Ureter (tissue), 1 donor: ENCODE data around the gene TMEM40. TPM values are rescaled to one million over a fixed set of nuclear protein-coding genes. Genes with fewer than 3 reads are reported as not detected.
"Not testable (repeated sequence)": the region's sequence is repeated elsewhere in the genome, so short reads cannot be mapped to it uniquely, and the experiment has no call there.

Source experiments
- DNase-seq: peaks from one replicate; pipeline ENCODE4 v3.0.0-alpha.2; 2020; ENCODE audit warnings: low spot score
- total RNA-seq: library from RNA; stranded (reverse); gene quantifications from one replicate; pipeline ENCODE4 v1.2.4, GENCODE V29; 2023
- donor health status: DM: yes; HTN: yes; CAD: no.

Gene TMEM40
- total RNA-seq, 1 donor from 2014 or later = 63.3 TPM

DNA sequence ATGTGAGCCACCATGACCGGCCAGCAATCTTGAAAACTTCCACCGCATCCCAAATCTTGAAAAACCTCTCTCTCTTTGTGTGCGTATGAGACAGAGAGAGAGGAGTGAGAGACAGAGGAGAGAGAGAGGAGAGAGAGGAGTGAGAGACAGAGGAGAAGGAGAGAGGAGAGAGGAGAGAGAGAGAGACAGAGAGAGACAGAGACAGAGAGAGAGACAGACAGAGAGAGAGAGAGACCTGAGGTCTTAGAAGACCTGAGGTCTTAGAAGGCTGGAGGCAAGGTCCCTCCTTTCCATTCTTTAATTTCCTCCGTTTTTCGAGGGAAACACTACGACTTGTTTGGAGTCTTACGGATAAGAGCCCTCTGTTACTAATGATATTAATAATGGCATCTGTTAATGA lies 39.5 kb downstream of the TMEM40 start:
- DNase-seq = no peak

DNA sequence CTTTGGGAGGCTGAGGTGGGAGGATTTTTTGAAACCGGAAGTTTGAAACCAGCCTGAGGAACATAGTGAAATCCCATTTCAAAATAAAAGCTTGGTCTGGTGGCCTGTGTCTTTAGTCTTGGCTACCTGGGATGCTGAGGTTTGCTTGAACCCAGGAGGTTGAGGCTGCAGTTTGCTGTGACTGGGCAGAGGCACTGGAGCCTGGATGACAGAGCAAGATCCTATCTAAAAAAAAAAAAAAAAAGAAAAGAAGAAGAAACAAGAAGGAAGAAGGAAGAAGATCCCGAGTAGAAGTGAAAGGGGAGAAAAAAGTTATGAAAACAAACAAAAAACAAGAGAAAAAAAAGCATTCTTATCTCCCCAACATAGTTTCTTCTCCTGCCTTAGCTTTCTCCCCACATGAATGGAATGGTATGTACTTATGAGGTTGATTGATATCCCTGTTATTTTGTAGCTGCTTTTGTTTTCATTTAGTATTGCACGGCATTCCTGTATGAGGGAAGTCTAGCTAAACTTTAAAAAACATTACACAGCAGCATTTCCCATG lies 42.4 kb downstream of the TMEM40 start:
- no peak for DNase-seq

DNA sequence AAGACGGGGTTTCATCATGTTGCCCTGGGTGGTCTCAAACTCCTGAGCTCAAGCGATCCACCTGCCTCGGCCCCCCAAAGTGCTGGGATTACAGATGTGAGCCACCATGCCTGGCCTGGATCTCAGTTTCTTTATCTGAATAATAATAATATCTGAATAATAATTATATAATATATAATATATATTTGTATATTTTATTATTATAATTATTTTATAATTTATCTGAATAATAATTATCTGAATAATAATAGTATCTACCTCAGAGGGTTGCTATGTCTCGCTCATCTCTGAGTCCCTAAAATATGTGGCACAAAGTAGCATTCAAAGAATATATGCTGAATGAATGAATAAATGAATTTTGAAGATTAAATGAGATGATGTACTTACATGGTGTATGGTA lies 44.8 kb downstream of the TMEM40 start:
- no peak for DNase-seq

DNA sequence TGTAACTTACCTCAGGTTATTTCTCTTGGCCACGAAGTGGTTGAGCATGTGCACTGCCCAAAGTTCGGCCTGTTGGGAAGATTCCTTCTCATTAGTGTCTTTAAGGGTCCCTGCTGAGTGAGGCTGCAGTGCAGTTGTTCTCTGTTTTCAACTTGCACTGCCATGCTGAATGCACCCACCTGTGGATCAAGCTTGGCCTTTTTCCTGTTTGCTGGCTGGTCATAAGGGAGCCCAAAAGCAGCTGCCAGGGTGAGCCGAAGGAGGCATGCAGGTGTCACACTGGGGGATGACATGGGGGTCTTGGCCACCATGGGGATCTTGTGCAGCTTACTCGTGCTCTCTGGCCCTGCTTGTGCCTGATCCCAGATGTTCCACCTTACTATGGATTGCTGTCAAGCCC lies 49.0 kb downstream of the TMEM40 start:
- no peak for DNase-seq

DNA sequence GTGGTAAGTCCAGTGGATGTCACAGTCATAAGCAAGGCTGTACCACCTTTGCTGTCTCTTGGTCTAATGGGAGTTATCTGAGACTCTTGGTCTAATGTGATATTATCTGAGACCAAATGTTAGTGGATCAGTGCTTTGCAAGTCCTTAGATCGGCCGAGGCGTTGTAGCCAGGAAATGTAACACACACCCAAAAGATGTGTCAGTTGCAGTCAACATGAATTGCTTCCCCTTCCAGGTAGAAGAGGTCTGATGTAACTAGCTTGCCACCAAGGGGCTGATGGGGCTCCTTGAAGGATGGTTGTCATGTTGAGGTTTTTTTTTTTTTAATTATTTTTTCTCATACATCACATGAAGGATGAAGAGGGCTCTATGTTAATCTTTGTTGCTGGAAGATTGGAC lies 49.7 kb downstream of the TMEM40 start:
- DNase-seq = no peak

DNA sequence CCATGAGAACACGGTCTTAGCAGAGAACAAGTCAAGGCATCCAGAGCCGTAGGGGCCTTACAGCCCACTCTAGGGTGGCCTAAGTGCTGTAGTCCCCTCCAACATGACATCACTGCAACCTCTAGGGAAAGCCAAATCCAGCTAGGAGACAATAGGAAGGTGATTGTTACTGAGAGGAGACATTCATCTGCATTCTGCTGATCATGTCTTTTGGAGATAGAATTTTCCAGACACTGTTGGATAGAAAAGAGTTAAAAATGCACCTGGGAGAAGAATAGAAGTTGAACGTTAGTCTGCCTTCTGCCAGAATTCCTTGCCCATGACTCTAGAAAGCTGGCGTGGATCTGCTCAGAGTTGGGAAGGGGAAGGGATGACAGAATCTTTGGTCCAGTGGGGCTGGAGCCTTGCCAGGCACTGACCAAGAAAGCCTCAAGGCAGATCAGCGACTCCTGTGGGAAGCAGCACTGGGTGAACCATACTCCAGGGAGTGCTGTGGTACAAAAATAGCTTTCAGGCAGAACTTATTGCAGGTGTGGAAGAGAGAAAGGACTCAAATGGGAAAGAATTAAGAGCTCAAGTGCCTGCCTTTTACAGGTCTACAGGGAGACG lies 50.4 kb downstream of the TMEM40 start:
- DNase-seq = no peak

DNA sequence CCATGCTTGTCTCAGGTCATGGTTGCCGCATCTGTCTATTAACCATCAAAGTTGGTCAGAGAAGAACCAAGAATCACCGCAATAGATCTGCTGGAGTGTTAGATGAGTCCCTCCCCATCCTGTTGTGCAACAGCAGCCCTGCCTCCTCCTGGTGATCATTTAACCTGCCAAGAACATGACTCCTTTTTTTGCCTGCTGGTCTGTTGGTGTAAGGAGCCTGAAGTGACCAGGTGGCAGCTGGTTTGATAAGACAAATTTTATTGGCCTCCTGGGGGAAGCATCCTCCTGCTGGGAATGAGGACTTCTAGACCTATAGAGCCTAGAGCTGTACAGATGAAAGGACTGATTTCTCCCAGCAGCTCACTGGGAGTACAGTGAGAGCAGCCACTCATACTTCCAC lies 51.6 kb downstream of the TMEM40 start:
- DNase-seq = no peak

DNA sequence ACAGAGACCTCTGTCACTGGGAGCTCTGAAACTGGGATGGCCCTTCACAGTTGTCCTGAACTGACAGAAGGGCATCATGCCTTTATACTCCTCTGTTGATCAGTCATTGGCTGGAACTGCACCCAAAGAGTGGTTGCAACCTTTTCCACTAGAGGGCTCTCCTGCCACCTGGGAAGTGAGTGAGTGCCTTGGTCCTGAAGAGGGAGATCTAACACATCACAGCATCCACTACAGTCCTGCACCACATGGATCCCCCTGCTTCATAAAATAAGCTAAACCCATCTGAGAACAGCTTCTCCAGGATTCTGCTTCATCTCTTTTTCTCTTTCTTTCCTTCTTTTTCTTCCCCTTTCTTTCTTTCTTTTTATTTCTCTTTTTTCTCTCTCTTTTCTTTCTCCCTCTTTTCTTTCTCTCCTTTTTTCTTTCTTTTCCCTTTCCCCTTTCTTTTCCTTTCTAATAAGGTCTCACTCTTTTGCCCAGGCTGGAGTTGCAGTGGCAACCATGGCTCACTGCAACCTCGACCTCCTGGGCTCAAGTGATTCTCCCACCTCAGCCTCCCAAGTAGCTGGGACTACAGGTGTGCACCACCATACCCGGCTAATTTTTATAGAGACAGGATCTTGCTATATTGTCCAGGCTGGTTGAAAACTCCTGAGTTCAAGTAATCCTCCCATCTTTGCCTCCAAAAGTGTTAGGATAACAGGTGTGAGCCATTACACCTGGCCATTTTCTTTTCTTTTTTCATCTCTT lies 52.4 kb downstream of the TMEM40 start:
- peak; percentile 59 for DNase-seq

DNA sequence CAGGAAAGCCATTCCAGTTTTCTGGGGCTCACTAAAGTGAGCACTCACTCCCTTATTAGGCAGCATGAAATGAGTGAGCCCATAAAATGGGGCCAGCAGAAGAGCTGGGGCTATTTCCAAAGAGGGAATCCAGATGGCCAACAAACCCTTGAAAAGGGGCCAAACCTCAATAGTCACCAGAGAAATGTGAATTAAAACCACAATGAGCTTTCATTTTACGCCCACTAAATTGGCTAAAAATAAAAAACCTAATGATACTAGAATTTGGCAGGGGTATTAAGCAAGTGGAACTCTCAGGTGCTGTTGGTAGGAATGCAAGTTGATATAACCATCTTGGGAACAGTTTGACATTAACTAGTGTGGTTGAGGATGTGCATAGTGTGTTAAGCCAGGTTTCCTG lies 53.1 kb downstream of the TMEM40 start:
- DNase-seq = no peak

DNA sequence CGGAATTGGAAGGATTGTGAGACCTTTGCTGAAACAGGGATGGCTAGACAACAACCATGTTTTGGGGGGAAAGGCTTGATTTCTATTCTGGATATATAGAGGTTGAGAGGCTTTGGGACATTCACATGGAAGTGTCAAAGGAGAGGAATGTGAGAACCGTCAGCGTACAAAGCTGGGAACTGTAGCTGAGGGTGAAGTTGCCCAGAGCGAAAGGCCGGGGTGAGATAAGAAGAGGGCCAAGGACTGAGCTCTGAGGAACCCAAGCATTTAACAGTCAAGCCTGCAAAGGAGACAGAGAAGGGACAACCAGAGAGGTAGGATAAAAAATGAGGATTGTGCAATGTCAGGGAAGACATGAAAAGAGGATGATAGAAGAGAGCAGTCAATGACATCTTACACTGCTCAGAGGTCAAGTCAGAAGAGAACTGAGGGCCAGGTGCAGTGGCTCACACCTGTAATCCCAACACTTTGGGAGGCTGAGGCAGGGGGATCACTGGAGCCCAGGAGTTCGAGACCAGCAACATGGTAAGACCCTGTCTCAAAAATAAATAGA lies 53.6 kb downstream of the TMEM40 start:
- DNase-seq = no peak

DNA sequence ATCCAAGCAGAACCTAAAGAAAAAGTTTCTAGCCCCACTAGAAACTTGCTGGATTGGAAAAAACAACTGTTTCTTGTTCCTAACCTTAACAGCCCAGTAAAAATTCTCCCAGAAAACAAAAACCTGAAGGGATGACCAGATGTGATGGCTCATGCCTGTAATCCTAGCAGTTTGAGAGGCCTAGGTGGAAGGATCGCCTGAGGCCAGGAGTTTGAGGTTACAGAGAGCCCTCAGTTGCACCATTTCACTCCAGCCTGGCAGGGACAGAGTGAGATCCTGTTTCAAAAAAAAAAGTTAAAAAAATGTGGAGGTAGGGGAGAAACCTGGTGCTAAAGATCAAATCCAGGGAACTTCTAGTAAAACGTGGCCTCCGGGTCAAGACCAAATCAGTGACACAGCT lies 56.6 kb downstream of the TMEM40 start:
- no peak for DNase-seq

DNA sequence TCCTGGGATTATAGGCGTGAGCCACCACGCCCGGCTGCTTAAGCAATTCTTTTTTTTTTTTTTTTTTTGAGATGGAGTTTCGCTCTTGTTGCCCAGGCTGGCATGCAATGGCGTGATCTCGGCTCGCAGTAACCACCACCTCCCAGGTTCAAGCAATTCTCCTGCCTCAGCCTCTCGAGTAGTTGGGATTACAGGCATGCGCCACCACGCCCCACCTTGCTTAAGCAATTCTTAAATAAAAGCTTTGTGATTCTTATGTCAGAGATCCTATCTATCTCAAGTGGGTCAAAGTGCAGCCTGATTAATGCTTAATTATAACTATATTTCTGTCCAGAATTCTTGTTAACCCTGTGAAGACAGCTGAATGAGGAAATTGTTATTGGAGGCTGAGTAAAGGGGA lies 57.5 kb downstream of the TMEM40 start:
- not testable (repeated sequence) for DNase-seq

DNA sequence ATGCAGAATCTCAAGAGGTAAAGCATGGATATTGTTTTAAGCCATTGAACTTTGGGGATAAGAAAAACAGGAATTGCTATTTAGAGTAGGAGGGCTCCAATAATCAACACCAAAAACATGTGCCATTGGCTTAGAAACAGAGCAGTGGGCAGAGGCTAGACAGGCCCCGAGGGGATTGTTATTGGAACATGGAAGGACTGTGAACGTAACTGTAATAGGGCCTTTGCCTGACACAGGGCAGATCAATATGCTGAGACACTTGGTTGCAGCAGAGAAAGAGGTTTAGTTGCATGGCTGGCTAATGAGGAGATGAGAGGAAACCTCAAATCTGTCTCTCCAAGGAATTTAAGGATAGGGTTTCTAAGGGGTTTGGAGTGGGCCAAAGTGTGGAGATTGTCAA lies 58.3 kb downstream of the TMEM40 start:
- no peak for DNase-seq

DNA sequence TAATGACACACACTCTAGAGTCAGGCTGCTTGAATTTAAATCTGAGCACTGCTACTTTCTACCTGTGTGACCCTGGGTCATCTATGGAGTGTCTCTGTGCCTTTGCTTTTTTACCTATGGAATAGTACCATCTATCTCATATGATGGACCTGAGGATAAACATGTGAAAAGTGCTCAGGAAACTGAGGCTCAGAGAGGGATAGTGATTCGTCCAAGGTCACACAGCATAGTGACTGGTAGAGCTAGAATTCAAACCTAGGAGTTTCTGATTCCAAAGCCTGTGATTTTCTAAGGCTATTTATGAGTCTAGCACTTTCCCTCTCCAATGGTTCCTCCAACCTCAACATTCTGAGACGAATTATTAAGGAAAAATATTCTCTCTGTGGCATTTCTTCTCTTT lies 63.1 kb downstream of the TMEM40 start:
- DNase-seq = no peak

DNA sequence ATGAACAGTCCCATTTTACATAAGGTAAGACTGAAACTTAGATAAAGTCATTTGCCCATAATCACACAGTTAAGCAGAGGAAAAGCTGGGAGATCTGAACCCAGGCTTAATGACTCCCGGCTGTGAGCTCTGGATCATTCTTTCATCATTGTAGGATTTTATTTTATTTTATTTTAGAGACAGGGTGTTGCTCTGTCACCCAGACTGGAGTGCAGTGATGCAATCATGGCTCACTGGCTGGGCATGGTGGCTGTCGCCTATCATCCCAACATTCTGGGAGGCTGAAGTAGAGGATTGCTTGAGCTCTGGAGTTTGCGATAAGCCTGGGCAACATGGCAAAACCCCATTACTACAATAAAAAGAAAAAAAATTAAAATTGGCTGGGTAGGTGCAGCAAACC lies 63.9 kb downstream of the TMEM40 start:
- no peak for DNase-seq

DNA sequence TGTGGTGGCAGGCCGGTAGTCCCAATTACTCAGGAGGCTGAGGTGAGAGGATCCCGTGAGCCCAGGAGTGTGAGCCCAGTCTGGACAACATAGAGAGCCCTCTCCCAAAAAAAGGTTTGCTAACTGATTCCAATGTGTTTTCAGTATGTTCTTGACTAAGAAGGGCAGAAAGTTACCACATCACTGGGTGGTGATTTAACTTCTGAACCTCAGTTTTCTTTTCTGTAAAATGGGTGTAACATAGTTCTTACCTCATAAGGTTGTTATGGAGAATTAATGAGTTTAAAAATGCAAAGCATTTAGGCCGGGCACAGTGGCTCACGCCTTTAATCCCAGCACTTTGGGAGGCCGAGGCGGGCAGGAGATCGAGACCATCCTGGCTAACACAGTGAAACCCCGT lies 66.6 kb downstream of the TMEM40 start:
- DNase-seq = no peak

DNA sequence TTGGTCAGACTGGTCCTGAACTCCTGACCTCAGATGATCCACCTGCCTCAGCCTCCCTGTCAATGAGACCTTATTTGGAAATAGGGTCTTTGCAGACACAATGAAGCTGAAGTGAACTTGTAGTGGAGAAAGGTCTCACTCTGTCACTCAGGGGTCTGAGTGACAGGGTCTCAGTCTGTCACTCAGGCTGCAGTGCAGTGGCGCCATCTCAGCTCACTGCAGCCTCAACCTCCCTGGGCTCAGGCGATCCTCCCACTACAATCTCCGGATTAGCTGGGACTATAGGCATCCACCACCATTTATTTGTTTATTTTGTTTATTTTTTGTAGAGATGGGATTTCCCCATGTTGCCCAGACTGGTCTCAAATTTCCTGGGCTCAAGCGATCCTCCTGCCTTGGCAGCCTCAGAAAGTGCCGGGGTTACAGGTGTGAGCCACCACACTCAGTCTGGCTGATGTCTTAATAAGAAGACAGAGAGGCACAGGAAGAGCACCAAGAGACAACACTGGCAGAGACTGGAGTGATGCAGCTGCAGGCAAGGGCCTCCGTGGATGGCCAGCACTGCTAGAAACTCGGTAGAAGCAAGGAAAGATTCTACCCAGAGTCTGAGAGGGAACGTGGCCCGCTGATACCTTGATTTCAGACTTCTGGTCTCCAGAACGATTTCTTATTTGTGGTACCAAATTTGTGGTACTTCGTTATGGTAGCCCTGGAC lies 68.9 kb downstream of the TMEM40 start:
- DNase-seq = no peak

DNA sequence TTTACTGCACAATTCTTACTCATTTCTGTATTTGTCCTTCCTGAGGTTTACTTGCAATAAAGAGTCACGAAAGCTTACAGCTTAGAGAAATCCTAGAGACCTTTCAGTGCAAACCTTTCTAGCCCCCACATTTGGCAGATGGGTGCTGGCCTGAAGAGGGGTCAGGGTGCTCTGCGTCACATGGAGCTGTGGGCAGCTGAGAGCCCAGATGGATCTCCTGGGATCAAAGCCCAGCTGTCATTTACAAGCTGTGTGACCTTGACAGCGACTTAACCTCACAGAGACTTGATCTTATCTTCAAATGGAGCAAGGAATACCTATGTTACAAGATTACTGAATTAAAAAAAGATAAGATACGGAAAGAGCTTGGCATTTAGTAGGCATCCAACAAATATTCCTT lies 71.1 kb downstream of the TMEM40 start:
- no peak for DNase-seq

DNA sequence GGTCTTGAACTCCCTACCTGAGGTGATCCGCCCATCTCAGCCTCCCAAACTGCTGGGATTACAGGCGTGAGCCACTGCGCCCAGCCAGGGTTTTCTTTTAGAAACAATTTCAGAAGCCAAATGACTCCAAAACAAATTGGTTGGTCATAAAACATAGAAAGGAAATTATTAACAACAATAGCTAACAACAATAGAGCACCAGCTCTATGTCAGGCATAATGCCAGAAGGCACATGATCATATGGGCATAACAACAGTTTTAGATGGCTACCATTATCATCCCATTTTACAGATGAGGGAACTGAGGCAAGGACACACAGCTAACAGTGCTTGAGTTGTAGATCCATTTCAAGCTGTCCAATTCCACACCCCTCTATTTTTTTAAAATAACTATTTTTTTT lies 73.0 kb downstream of the TMEM40 start:
- no peak for DNase-seq
